Body of pancreas (tissue), 4 donors: Measurements from ENCODE around the gene USP31. TPM values are rescaled to one million over a fixed set of nuclear protein-coding genes. Genes with fewer than 3 reads are reported as not detected.

Experiments
- ATAC-seq: fragments of 150-250 bp; one replicate; pipeline ENCODE4 v1.9.1; 2016
- DNase-seq, 4 donors: peaks; one replicate each; pipeline ENCODE4 v3.0.0-alpha.2; 2019
- H3K27ac ChIP-seq, 4 donors: fragments of 200-600 bp; sonication (generic); 1 replicate in 3 of 4; 2 replicates in 1 of 4; pipeline versions ENCODE4 v1.5.1 to v1.6.1; 2016 to 2019; ENCODE audit warnings: mild to moderate bottlenecking in 1 of 4, mixed read lengths in 1 of 4, moderate library complexity in 1 of 4
- H3K27me3 ChIP-seq, 2 donors: fragments of 200-600 bp; sonication (generic); one replicate each; pipeline ENCODE4 v1.6.0; 2016; ENCODE audit warnings: mild to moderate bottlenecking in 1 of 2
- H3K36me3 ChIP-seq, 2 donors: fragments of 200-600 bp; sonication (generic); replicated peaks in 1 of 2; 2 replicates each; pipeline ENCODE4 v1.5.1; 2016; ENCODE audit warnings: low read depth in 2 of 2; ENCODE audit not compliant: insufficient read depth in 1 of 2
- H3K4me1 ChIP-seq: fragments of 200-600 bp; sonication (generic); one replicate; pipeline ENCODE4 v1.6.0; 2016
- H3K4me3 ChIP-seq, 2 donors: fragments of 200-600 bp; sonication (generic); 1 replicate in 1 of 2; 2 replicates in 1 of 2; pipeline ENCODE4 v1.5.1; 2016 to 2019
- H3K9me3 ChIP-seq, 3 donors: fragments of 200-600 bp; sonication (generic); 1 replicate in 2 of 3; 2 replicates in 1 of 3; pipeline ENCODE4 v1.5.1; 2016
- POLR2A ChIP-seq, 3 donors: fragments of 450-650 bp; IDR thresholded peaks; one replicate each; pipeline ENCODE4 v1.6.1; 2016; ENCODE audit warnings: antibody characterized with exemption in 3 of 3, mild to moderate bottlenecking in 2 of 3
- WGBS, 2 donors: methylation state at CpG; one replicate each; pipeline ENCODE4 v1.1.5; 2017; 5-methylcytosine and 5-hydroxymethylcytosine counted together
- intact Hi-C: fragments of 100-400 bp; cut with DNase I; formaldehyde crosslinking; loops from one replicate; pipeline ENCODE4 v1.15.1; 2023
- total RNA-seq, 2 donors: library from RNA; depleted of rRNA; stranded (reverse); fragments of >200 nt; gene quantifications; one replicate each; pipeline ENCODE4 v1.1.0, GENCODE V29; 2016
- TF ChIP-seq, protein P1 (sequence below), 7 experiments: fragments of 450-650 bp in 4 of 7; fragments of 200-600 bp in 3 of 7; sonication (generic) in 3 of 7; IDR thresholded peaks; one replicate each; pipeline ENCODE4 v1.5.1; 2016 to 2019; ENCODE audit warnings: antibody characterized with exemption in 7 of 7

The USP31 gene
- total RNA-seq, 2 donors from 2014 or later, result 5.2 to 8.6 TPM

DNA sequence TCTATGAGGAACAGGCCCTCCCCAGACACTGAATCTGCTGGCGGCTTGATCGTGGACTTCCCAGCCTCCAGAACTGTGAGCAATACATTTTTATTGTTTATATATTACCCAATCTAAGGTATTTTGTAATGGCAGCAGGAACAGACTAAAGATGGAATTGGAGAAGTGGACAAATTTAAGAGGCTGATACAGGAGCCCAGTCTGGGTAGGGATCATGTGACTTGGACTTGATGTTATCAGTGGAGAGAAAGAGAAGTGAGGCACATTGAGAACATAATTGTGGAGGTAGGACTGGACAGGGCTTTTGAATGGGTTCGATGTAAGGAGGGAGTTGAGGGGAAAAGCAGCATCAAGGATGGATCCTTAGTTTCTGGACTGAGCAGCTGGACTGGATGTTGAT, 93.8 kb downstream of the USP31 start:
- Histone ChIP-seq H3K27ac (no peak overlapping the region), H3K27me3 (peaks cover 0 to 2% of the 10 kb centered on the region in 2 donors), H3K36me3 (no peaks in the 10 kb centered on the region), H3K4me1 (no peaks in the 10 kb centered on the region), H3K9me3 (no peaks in the 10 kb centered on the region), H3K4me3 (no peak overlapping the region)
- ATAC-seq (no peak), DNase-seq (no peak)
- TF ChIP-seq, protein P1, sequence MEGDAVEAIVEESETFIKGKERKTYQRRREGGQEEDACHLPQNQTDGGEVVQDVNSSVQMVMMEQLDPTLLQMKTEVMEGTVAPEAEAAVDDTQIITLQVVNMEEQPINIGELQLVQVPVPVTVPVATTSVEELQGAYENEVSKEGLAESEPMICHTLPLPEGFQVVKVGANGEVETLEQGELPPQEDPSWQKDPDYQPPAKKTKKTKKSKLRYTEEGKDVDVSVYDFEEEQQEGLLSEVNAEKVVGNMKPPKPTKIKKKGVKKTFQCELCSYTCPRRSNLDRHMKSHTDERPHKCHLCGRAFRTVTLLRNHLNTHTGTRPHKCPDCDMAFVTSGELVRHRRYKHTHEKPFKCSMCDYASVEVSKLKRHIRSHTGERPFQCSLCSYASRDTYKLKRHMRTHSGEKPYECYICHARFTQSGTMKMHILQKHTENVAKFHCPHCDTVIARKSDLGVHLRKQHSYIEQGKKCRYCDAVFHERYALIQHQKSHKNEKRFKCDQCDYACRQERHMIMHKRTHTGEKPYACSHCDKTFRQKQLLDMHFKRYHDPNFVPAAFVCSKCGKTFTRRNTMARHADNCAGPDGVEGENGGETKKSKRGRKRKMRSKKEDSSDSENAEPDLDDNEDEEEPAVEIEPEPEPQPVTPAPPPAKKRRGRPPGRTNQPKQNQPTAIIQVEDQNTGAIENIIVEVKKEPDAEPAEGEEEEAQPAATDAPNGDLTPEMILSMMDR (IDR thresholded peaks at IDR 0.05), result no peak
- TF ChIP-seq POLR2A (IDR thresholded peaks at IDR 0.05), result no peak
- intact Hi-C loops, result no loop called here
- WGBS, 2 donors, result 72 to 77% methylated on average over 3 of the region's 3 CpGs

DNA sequence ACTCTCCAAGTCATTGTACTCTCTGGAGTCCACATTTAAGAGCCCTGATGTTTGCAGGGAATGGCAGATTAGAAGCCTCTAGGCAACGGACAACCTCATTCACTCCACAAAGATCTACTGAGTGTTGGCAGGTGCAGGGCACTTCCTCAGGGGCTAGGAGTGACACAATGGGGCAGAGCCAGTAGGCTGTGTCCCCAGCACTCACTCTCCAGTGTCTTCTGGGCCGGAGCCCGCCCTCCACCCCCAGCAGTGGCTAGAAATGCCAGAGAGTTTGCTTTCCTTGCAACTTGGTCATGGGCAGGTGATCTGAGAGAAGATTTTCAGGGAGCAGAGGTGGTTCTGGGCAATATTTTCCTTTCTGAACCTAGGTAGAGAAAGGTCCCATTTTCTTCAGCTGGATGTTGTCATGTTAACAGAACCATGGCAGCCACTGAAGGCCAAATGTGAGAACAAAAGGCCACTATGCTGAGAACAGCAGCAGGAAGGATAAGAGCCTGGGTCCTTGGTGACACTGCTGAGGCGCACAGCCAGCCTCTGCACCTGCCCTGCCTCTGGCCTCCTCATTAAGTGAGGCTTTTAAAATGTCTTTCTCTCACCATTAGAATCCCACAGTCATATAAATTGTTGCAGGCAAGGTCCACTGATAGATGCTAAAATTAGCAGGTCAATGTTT, 96.2 kb downstream of the USP31 start:
- H3K27me3 ChIP-seq, result peaks cover 0 to 5% of the 10 kb centered on the region in 2 donors
- no peak overlapping the region for H3K4me3 ChIP-seq
- H3K27ac ChIP-seq, result no peak overlapping the region
- DNase-seq (no peak), ATAC-seq (no peak)
- intact Hi-C loops, result no loop called here
- H3K4me1 ChIP-seq, result no peaks in the 10 kb centered on the region
- H3K9me3 ChIP-seq, result no peaks in the 10 kb centered on the region
- no peaks in the 10 kb centered on the region for H3K36me3 ChIP-seq
- TF ChIP-seq POLR2A (IDR thresholded peaks at IDR 0.05), result no peak
- TF ChIP-seq, protein P1 (IDR thresholded peaks at IDR 0.05), result no peak
- 60 to 61% methylated on average over 3 to 4 of the region's 4 CpGs for WGBS, 2 donors

DNA sequence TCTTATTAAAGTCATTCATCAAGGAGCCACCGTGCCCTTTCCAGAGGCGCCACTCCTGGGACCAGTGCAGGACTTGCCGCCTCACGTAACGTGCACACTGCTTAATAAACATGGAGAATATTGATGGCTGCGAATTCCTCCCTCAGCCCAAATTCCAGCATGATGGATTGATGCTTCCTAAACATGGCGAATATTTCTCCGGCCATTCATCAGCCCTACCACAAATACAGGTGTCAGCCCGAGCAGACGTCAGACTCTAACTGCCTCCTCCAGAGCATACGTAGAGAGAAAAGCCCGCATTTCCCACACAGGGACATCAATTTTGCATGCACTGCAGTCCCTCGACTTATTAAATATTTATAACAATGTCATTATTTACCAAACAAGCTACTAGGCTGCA, 97.0 kb downstream of the USP31 start:
- Histone ChIP-seq H3K9me3 (no peaks in the 10 kb centered on the region), H3K4me1 (no peaks in the 10 kb centered on the region), H3K36me3 (no peaks in the 10 kb centered on the region), H3K4me3 (no peak overlapping the region), H3K27me3 (peaks cover 0 to 5% of the 10 kb centered on the region in 2 donors), H3K27ac (no peak overlapping the region)
- TF ChIP-seq POLR2A (IDR thresholded peaks at IDR 0.05), result no peak
- TF ChIP-seq, protein P1 (IDR thresholded peaks at IDR 0.05), result no peak
- WGBS, 2 donors, result 39 to 46% methylated on average over 13 of the region's 13 CpGs
- no peak for ATAC-seq
- no peak for DNase-seq
- intact Hi-C loops, result no loop called here

DNA sequence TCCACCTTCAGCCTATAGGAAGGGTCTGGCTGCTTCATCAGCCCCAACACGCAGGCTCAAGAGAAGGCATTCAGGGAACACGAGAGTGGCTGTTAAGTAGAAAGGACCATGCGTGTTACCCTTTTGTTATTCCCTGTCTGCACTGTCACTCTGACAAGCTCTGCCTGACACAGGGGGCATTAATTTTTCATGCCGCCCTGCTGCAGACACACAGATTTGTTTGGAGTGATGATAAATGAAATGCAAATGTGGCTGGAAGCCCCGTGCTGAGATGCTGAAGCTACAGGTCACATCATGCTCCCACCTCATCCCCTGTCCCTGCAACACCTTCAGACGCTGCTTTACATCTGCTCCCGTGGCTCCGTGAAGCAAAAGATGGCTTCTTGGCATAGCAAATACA, 97.7 kb downstream of the USP31 start:
- intact Hi-C loops, result no loop called here
- H3K9me3 ChIP-seq, result no peaks in the 10 kb centered on the region
- no peaks in the 10 kb centered on the region for H3K4me1 ChIP-seq
- ATAC-seq (no peak), DNase-seq (no peak)
- H3K27me3 ChIP-seq, result peaks cover 0 to 5% of the 10 kb centered on the region in 2 donors
- TF ChIP-seq POLR2A (IDR thresholded peaks at IDR 0.05), result no peak
- TF ChIP-seq, protein P1 (IDR thresholded peaks at IDR 0.05), result no peak
- 58 to 63% methylated on average over 6 to 8 of the region's 8 CpGs for WGBS, 2 donors
- no peak overlapping the region for H3K4me3 ChIP-seq
- no peaks in the 10 kb centered on the region for H3K36me3 ChIP-seq
- H3K27ac ChIP-seq, result no peak overlapping the region

DNA sequence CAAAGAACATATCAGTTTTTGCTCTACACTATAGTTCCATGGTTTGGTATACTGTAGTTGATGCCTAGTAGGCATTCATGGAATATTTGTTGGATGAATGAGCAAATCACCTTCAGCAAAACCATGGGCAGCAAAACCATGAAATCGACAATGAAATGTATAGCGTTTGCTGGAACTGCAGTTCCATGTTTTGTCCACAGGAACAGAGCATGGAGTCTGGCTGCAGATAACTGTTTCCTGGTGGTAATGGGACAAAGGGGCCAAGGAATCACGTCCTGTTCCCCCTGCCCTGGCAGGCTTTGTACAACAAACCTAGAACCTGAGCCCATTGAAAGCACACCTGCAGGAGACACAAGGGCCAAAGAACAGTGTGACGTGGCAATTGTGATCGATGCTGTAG, 101.1 kb downstream of the USP31 start:
- Histone ChIP-seq H3K4me1 (no peaks in the 10 kb centered on the region), H3K36me3 (no peaks in the 10 kb centered on the region), H3K27me3 (peaks cover 0 to 5% of the 10 kb centered on the region in 2 donors), H3K4me3 (no peak overlapping the region), H3K27ac (no peak overlapping the region), H3K9me3 (no peaks in the 10 kb centered on the region)
- TF ChIP-seq, protein P1 (IDR thresholded peaks at IDR 0.05), result no peak
- TF ChIP-seq POLR2A (IDR thresholded peaks at IDR 0.05), result no peak
- ATAC-seq (no peak), DNase-seq (no peak)
- intact Hi-C loops, result no loop called here
- WGBS, 2 donors, result 61 to 69% methylated on average over 5 of the region's 5 CpGs
